ENCODE results near the gene NAA20.

Gene NAA20

DNA sequence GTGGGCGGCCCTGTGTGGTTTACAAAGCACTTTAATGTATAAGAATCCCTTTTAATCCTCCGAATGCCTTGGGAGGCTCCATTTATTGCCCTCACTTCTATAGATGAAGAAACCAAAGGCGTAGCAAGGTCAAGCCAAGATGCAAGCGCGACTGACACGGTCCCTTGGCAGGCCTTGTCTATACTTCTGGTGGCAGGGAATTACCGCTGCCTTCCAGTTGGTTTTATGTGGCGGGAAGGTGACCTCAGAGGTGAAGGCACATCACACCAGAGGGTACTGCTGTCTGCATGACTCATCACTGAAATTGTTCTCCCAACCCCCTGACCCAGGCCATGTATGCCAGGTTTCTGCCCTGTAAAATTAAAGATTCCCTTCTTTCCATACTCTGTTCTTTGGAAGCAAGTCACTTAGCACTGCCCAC is 36.1 kb upstream of the NAA20 start:
- no peak overlapping the region for H3K27ac ChIP-seq
- in situ Hi-C loops (cut with HindIII; ENCODE audit: low pct_ligation_motif_present, low sequenced_read_pairs): loop anchor here (25.0 kb wide), 1 partner anchor 294 kb away; no protein-coding TSS in a partner anchor

DNA sequence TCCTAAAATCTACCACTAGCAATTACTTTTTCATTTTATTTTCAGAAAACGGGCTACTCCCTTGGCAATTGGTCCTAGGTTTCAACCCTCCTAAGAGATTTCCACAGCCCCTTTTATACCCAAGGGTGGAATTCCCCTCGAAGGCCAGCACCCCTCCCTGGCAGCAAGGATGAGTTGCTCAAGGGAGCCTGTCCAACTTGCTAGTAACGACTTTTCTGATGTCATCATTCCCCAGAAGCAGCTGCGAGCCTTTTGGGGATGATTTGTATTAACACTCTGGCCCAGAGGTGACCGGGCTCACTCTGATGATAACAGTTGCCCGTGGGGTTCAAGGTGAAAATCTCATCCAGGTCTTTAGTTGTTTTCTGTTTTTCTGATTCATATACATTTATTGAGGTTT is 30.7 kb upstream of the NAA20 start:
- H3K27me3 ChIP-seq (replicated peaks): no peaks in the 10 kb centered on the region
- TF ChIP-seq, protein P1, sequence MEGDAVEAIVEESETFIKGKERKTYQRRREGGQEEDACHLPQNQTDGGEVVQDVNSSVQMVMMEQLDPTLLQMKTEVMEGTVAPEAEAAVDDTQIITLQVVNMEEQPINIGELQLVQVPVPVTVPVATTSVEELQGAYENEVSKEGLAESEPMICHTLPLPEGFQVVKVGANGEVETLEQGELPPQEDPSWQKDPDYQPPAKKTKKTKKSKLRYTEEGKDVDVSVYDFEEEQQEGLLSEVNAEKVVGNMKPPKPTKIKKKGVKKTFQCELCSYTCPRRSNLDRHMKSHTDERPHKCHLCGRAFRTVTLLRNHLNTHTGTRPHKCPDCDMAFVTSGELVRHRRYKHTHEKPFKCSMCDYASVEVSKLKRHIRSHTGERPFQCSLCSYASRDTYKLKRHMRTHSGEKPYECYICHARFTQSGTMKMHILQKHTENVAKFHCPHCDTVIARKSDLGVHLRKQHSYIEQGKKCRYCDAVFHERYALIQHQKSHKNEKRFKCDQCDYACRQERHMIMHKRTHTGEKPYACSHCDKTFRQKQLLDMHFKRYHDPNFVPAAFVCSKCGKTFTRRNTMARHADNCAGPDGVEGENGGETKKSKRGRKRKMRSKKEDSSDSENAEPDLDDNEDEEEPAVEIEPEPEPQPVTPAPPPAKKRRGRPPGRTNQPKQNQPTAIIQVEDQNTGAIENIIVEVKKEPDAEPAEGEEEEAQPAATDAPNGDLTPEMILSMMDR (IDR thresholded peaks at IDR 0.05; ENCODE audit: low read depth, low read length, missing control alignments): no peak
- in situ Hi-C loops (cut with HindIII; ENCODE audit: low pct_ligation_motif_present, low sequenced_read_pairs): loop anchor here (25.0 kb wide), 1 partner anchor 299 kb away; no protein-coding TSS in a partner anchor
- DNase-seq: no peak
- no peak overlapping the region for H3K27ac ChIP-seq
- H3K36me3 ChIP-seq (replicated peaks): no peaks in the 10 kb centered on the region
- no peak overlapping the region for H3K4me3 ChIP-seq (ENCODE audit: low read depth, low read length)

More for the DNA sequence above, 36.1 kb upstream of the NAA20 start:
- no peaks in the 10 kb centered on the region for H3K27me3 ChIP-seq (replicated peaks)
- H3K4me3 ChIP-seq (ENCODE audit: low read depth, low read length): no peak overlapping the region
- no peak for DNase-seq
- H3K36me3 ChIP-seq (replicated peaks): peaks cover 1% of the 10 kb centered on the region
- TF ChIP-seq, protein P1 (IDR thresholded peaks at IDR 0.05; ENCODE audit: low read depth, low read length, missing control alignments): no peak

DNA sequence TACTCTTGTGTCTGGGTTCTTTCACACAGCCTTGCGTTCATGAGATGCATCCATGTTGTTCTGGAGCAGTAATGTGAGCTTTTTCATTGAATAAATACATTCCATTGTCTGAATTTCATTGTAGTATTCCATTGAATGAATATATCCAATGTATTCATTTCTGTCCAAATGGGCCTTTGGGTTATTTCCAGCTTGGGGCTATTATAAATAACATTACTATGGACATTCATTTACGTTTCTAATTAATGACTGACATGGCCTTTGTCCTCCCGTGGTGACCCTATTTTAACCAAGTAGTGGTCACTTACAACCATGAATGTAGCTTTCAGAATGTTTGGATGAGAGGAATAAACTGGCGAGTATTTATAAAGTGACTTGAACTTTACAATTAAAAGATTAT is 30.1 kb upstream of the NAA20 start:
- H3K4me3 ChIP-seq (ENCODE audit: low read depth, low read length): no peak overlapping the region
- in situ Hi-C loops (cut with HindIII; ENCODE audit: low pct_ligation_motif_present, low sequenced_read_pairs): loop anchor here (25.0 kb wide), 1 partner anchor 300 kb away; no protein-coding TSS in a partner anchor
- H3K27ac ChIP-seq: no peak overlapping the region
- no peaks in the 10 kb centered on the region for H3K36me3 ChIP-seq (replicated peaks)
- TF ChIP-seq, protein P1 (IDR thresholded peaks at IDR 0.05; ENCODE audit: low read depth, low read length, missing control alignments): no peak
- H3K27me3 ChIP-seq (replicated peaks): no peaks in the 10 kb centered on the region
- DNase-seq: no peak

DNA sequence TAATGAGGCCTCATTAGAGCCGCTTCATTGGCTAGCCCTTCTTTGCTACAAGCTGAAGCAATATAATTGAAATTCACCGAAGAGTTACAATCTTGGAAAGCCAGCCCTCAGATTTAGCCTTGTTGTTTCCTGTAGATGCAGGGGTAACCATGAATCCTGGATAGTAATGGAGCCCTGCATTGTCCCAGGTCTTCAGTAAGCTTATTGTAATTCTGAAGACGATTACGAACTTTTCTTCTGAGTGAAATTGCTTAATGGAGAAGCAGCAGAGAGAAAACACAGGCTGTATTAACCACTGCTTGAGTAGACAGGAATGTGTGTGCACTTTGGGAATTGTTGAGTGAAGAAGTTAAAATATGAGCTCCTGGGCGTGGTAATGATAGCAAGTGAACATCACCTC is 26.3 kb upstream of the NAA20 start:
- in situ Hi-C loops (cut with HindIII; ENCODE audit: low pct_ligation_motif_present, low sequenced_read_pairs): loop anchor here (25.0 kb wide), 1 partner anchor 304 kb away; no protein-coding TSS in a partner anchor
- H3K36me3 ChIP-seq (replicated peaks): peaks cover 3% of the 10 kb centered on the region
- H3K27me3 ChIP-seq (replicated peaks): no peaks in the 10 kb centered on the region
- H3K27ac ChIP-seq: no peak overlapping the region
- no peak for DNase-seq
- H3K4me3 ChIP-seq (ENCODE audit: low read depth, low read length): no peak overlapping the region
- TF ChIP-seq, protein P1 (IDR thresholded peaks at IDR 0.05; ENCODE audit: low read depth, low read length, missing control alignments): no peak

DNA sequence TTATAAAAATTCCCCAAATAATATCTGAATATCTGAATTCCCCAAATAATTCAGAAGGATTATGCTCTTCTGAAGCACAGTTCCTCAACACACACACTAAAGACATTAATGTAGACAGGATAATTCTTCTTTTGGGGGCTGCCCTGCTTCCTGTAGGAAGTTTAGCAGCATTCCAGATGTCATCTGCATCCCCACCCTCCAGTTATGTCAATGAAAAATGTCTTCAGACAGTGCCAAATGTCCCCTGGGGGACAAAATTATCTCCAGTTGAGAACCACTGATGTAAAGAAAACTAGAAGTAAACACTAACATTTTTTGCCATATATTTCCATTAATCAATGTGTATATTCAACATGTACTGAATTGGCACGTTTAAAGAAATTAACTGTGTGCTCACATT is 25.9 kb upstream of the NAA20 start:
- Histone ChIP-seq H3K36me3 (replicated peaks) (peaks cover 6% of the 10 kb centered on the region), H3K27me3 (replicated peaks) (no peaks in the 10 kb centered on the region), H3K27ac (no peak overlapping the region), H3K4me3 (ENCODE audit: low read depth, low read length) (no peak overlapping the region)
- in situ Hi-C loops (cut with HindIII; ENCODE audit: low pct_ligation_motif_present, low sequenced_read_pairs): loop anchor here (25.0 kb wide), 1 partner anchor 304 kb away; no protein-coding TSS in a partner anchor
- no peak for DNase-seq
- TF ChIP-seq, protein P1 (IDR thresholded peaks at IDR 0.05; ENCODE audit: low read depth, low read length, missing control alignments): no peak

DNA sequence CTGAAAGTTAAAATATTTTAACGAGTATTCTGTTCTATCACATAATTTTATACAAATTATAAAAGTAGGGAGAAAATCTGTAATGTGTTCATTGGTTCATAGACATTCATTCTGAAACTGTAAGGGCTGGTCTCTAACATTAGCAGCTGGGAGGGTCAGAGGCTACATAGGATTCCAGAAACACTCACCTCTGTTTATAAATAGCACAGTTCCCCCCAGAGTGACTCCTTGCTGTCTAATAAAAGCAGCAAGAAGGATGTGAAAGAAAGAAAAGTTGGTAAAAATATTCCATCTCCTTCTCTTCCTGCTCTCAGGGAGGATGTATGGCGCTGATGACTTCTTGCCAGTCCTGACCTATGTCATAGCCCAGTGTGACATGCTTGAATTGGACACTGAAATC is 25.3 kb upstream of the NAA20 start:
- H3K4me3 ChIP-seq (ENCODE audit: low read depth, low read length): no peak overlapping the region
- peaks cover 11% of the 10 kb centered on the region for H3K36me3 ChIP-seq (replicated peaks)
- no peak for DNase-seq

More for the DNA sequence above, 25.3 kb upstream of the NAA20 start:
- TF ChIP-seq, protein P1 (IDR thresholded peaks at IDR 0.05; ENCODE audit: low read depth, low read length, missing control alignments): no peak
- in situ Hi-C loops (cut with HindIII; ENCODE audit: low pct_ligation_motif_present, low sequenced_read_pairs): loop anchor here (25.0 kb wide), 1 partner anchor 305 kb away; no protein-coding TSS in a partner anchor
- Histone ChIP-seq H3K27me3 (replicated peaks) (no peaks in the 10 kb centered on the region), H3K27ac (peak overlapping the region; percentile 95)

All from brain microvascular endothelial cell (primary cell).